Measurements from ENCODE around the gene CALM1.

GRCh38 chr14:90398841-90399540 lies 2.2 kb downstream of the CALM1 start:
- TF ChIP-seq CTCF (IDR thresholded peaks at IDR 0.05) (no peak), POLR2A (IDR thresholded peaks at IDR 0.05) (no peak)
